Endothelial cell (in vitro differentiated cells): ENCODE measurements around the gene SMIM5. TPM values are rescaled to one million over a fixed set of nuclear protein-coding genes. Genes with fewer than 3 reads are reported as not detected.

Source experiments
- DNase-seq: peaks from one replicate; pipeline ENCODE4 v3.0.0; 2021; ENCODE audit warnings: low spot score
- H3K27ac Mint-ChIP-seq: one replicate; pipeline ENCODE4 v1.8.0; 2021; ENCODE audit warnings: mixed read lengths, inconsistent platforms; ENCODE audit not compliant: unreplicated experiment
- H3K27me3 Mint-ChIP-seq: one replicate; pipeline ENCODE4 v1.8.0; 2021; ENCODE audit warnings: mild to moderate bottlenecking, moderate library complexity, mixed read lengths, inconsistent platforms; ENCODE audit not compliant: unreplicated experiment
- H3K36me3 Mint-ChIP-seq: one replicate; pipeline ENCODE4 v1.8.0; 2021; ENCODE audit warnings: mild to moderate bottlenecking, low read depth, mixed read lengths, inconsistent platforms; ENCODE audit not compliant: unreplicated experiment
- H3K4me1 Mint-ChIP-seq: one replicate; pipeline ENCODE4 v1.8.0; 2021; ENCODE audit warnings: mild to moderate bottlenecking, mixed read lengths, inconsistent platforms; ENCODE audit not compliant: unreplicated experiment
- H3K4me3 Mint-ChIP-seq: one replicate; pipeline ENCODE4 v1.8.0; 2021; ENCODE audit warnings: mild to moderate bottlenecking, mixed read lengths, inconsistent platforms; ENCODE audit not compliant: unreplicated experiment
- H3K9me3 Mint-ChIP-seq: one replicate; pipeline ENCODE4 v1.8.0; 2021; ENCODE audit warnings: mixed read lengths, inconsistent platforms; ENCODE audit not compliant: unreplicated experiment
- total RNA-seq: library from RNA; stranded (reverse); fragmentation: NEBNext Ultra II Directional; extraction: Animal tissue kit (Norgen Biotek cat#: 25700); gene quantifications from one replicate; pipeline ENCODE4 v1.2.1, GENCODE V29; 2021; ENCODE audit not compliant: unreplicated experiment
- TF ChIP-seq, protein P1 (sequence below): fragments of 200-600 bp; sonication (generic); IDR thresholded peaks from one replicate; pipeline ENCODE4 v1.5.0; 2021; ENCODE audit warnings: antibody characterized with exemption; ENCODE audit not compliant: unreplicated experiment

The SMIM5 gene
- total RNA-seq, 1 donor from 2014 or later: 1.1 TPM

DNA sequence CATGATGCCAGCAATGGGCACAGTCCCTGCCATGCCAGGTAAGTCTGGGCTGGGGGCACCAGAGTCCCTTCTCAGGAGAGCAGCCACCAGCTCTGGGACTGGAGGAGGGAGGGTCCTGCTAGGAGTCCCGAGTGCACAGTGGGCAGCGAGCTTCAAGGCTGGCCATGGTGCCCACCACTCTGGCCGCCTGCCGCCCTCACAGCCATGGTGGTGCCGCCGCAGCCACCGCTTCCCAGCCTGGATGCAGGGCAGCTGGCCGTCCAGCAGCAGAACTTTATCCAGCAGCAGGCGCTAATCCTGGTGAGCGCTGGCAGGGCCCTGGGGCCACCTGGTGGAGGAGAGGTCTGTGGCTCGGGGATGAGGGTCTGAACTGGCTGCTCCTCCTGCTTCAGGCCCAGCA lies 17.9 kb upstream of the SMIM5 start:
- Mint-ChIP-seq H3K4me3 (no peak overlapping the region), H3K27me3 (peaks cover 13% of the 10 kb centered on the region), H3K27ac (no peak overlapping the region), H3K36me3 (peaks cover 12% of the 10 kb centered on the region), H3K4me1 (no peaks in the 10 kb centered on the region), H3K9me3 (no peaks in the 10 kb centered on the region)
- DNase-seq: no peak
- TF ChIP-seq, protein P1, sequence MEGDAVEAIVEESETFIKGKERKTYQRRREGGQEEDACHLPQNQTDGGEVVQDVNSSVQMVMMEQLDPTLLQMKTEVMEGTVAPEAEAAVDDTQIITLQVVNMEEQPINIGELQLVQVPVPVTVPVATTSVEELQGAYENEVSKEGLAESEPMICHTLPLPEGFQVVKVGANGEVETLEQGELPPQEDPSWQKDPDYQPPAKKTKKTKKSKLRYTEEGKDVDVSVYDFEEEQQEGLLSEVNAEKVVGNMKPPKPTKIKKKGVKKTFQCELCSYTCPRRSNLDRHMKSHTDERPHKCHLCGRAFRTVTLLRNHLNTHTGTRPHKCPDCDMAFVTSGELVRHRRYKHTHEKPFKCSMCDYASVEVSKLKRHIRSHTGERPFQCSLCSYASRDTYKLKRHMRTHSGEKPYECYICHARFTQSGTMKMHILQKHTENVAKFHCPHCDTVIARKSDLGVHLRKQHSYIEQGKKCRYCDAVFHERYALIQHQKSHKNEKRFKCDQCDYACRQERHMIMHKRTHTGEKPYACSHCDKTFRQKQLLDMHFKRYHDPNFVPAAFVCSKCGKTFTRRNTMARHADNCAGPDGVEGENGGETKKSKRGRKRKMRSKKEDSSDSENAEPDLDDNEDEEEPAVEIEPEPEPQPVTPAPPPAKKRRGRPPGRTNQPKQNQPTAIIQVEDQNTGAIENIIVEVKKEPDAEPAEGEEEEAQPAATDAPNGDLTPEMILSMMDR: no peak

DNA sequence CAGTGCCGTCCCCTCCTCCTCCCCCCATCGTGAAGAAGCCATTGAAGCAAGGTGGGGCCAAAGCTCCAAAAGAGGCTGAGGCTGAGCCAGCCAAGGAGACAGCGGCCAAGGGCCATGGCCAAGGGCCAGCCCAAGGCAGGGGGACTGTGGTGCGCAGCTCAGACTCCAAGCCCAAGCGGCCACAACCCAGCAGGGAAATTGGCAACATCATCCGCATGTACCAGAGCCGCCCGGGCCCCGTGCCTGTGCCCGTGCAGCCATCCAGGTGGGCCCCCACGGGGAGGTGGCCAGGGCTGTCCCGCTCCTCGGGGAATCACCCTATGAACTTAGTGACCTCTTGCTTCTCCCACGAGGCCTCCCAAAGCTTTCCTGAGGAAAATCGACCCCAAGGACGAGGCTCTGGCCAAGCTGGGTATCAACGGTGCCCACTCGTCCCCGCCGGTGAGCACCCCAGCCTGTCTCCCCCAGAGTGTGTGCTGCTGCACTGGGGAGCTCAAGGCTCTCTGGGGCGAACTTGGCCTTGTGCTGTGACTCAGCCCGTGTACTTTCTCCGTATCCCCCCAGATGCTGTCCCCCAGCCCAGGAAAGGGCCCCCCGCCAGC lies 16.6 kb upstream of the SMIM5 start:
- no peaks in the 10 kb centered on the region for H3K4me1 Mint-ChIP-seq
- peaks cover 13% of the 10 kb centered on the region for H3K27me3 Mint-ChIP-seq
- H3K4me3 Mint-ChIP-seq: no peak overlapping the region
- TF ChIP-seq, protein P1: no peak
- H3K27ac Mint-ChIP-seq: no peak overlapping the region
- DNase-seq: no peak
- peaks cover 12% of the 10 kb centered on the region for H3K36me3 Mint-ChIP-seq
- H3K9me3 Mint-ChIP-seq: no peaks in the 10 kb centered on the region

DNA sequence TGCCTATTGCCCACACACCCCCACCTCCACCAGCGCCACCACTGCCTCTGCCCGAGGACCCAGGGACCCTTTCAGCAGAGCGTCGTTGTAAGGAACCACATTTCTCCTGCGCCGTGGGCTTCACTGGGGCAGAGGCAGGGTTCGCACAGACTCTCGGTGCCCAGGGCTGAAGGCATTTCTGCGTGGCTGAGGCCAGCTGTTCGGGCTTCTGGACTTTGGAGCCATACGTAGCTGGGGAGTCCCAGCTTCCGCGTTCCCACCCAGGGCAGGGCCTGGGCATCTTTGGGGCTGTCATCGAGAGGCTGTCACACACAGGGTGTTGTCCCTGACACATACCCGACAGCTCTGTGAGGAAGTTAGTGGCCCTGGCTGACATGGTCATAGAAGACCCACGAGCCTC lies 16.0 kb upstream of the SMIM5 start:
- TF ChIP-seq, protein P1: no peak
- no peak overlapping the region for H3K4me3 Mint-ChIP-seq
- DNase-seq: no peak
- H3K27me3 Mint-ChIP-seq: peaks cover 13% of the 10 kb centered on the region
- no peak overlapping the region for H3K27ac Mint-ChIP-seq
- H3K4me1 Mint-ChIP-seq: no peaks in the 10 kb centered on the region
- no peaks in the 10 kb centered on the region for H3K9me3 Mint-ChIP-seq
- H3K36me3 Mint-ChIP-seq: peaks cover 11% of the 10 kb centered on the region

DNA sequence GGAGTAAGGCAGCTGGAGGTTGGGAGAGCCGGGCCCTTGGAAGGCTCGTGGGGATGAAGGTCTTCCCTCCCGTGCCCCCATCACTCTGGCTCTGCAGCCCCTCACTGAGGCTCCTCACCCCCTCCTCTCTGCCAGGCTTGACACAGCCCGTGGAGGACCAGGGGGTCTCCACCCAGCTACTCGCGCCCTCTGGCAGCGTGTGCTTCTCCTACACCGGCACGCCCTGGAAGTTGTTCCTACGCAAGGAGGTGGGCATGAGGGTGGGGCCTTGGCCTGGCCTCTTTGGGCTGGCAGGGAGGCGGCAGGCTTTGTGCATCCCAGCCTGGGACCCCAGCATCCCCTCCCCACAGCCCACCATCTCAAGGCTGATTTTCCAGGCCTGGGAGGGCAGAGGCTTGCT lies 15.6 kb upstream of the SMIM5 start:
- Mint-ChIP-seq H3K27me3 (peaks cover 15% of the 10 kb centered on the region), H3K36me3 (peaks cover 16% of the 10 kb centered on the region), H3K27ac (no peak overlapping the region), H3K4me3 (no peak overlapping the region), H3K4me1 (no peaks in the 10 kb centered on the region), H3K9me3 (no peaks in the 10 kb centered on the region)
- TF ChIP-seq, protein P1: no peak
- no peak for DNase-seq

DNA sequence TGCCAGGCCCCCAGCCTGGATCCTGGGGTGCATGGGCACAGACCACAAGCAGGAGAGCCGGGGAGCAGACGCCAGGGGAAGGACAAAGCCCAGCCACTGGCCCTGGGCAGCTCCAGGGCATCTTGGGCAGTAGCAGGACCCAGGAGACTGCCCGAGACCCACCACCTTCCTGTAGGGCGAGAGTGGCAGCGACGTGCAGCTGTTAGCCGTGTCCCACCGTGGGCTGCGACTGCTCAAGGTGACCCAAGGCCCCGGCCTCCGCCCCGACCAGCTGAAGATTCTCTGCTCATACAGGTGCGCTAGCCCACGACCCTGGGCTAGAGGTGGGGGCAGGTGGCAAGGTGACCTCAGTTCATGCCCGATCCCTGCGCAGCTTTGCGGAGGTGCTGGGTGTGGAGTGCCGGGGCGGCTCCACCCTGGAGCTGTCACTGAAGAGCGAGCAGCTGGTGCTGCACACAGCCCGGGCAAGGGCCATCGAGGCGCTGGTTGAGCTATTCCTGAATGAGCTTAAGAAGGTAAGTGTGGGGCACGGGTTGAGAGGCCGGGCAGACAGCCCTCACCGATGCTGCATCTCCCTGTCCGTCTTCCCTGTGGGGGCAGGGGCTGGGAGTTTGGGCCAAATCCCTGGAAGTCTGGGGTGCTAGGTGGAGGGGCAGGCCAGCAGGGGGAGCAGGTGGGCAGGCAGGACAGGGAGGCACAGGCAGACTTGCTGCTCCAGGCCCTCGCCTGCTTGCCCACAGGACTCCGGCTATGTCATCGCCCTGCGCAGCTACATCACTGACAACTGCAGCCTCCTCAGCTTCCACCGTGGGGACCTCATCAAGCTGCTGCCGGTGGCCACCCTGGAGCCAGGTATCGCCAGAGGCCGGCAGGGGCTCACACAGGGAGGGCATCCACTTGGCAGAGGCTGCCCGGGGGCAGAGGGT lies 13.5 kb upstream of the SMIM5 start:
- Mint-ChIP-seq H3K4me1 (no peaks in the 10 kb centered on the region), H3K27ac (no peak overlapping the region), H3K4me3 (no peak overlapping the region), H3K36me3 (peaks cover 19% of the 10 kb centered on the region), H3K9me3 (no peaks in the 10 kb centered on the region), H3K27me3 (peaks cover 20% of the 10 kb centered on the region)
- peak; percentile 77 for DNase-seq
- TF ChIP-seq, protein P1: peak; percentile 68
